ENCODE measurements around the gene HCN1. TPM values are rescaled to one million over a fixed set of nuclear protein-coding genes. Genes with fewer than 3 reads are reported as not detected.
"Not testable (repeated sequence)": the region's sequence is repeated elsewhere in the genome, so short reads cannot be mapped to it uniquely, and the experiment has no call there.

Gene HCN1
- total RNA-seq, 1 donor from 2014 or later: 0.56 TPM

DNA sequence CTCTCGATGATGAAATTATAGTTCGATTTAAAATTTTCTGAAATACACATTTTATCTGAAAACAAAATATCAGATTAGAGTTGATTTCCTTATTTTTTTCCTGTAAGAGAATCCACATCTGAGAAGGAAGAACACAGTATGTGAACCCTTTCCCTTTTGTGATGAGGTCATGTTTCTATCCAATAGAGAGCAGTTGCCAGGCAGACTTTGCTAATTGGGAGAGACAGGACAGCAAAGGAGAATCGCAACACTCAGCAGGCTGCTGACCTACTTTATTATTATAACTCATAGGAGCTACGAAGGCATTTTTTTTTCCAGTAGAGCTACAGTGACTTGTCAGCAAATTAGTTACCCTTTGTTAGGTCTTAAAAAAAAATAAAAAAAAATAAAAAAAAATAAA lies 242.1 kb downstream of the HCN1 start:
- Mint-ChIP-seq H3K27ac (ENCODE audit: unreplicated experiment) (no peak overlapping the region), H3K4me1 (ENCODE audit: low read depth, unreplicated experiment) (peaks cover 3% of the 10 kb centered on the region), H3K36me3 (ENCODE audit: unreplicated experiment) (no peaks in the 10 kb centered on the region), H3K27me3 (ENCODE audit: unreplicated experiment) (peaks cover 2% of the 10 kb centered on the region), H3K4me3 (ENCODE audit: unreplicated experiment) (no peak overlapping the region), H3K9me3 (ENCODE audit: unreplicated experiment) (no peaks in the 10 kb centered on the region)
- no peak for TF ChIP-seq CTCF (IDR thresholded peaks at IDR 0.05; ENCODE audit: partially characterized antibody, unreplicated experiment)
- no peak for DNase-seq

DNA sequence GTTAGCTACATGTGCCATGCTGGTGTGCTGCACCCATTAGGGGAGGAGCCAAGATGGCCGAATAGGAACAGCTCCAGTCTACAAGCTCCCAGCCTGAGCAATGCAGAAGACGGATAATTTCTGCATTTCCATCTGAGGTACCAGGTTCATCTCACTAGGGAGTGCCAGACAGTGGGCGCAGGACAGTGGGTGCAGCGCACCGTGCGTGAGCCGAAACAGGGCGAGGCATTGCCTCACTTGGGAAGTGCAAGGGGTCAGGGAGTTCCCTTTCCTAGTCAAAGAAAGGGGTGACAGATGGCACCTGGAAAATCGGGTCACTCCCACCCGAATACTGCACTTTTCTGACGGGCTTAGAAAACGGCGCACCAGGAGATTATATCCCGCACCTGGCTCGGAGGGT lies 251.3 kb downstream of the HCN1 start:
- not testable (repeated sequence) for H3K4me1 Mint-ChIP-seq (ENCODE audit: low read depth, unreplicated experiment); H3K9me3 Mint-ChIP-seq (ENCODE audit: unreplicated experiment); DNase-seq; H3K27me3 Mint-ChIP-seq (ENCODE audit: unreplicated experiment); H3K27ac Mint-ChIP-seq (ENCODE audit: unreplicated experiment); H3K36me3 Mint-ChIP-seq (ENCODE audit: unreplicated experiment); H3K4me3 Mint-ChIP-seq (ENCODE audit: unreplicated experiment)

DNA sequence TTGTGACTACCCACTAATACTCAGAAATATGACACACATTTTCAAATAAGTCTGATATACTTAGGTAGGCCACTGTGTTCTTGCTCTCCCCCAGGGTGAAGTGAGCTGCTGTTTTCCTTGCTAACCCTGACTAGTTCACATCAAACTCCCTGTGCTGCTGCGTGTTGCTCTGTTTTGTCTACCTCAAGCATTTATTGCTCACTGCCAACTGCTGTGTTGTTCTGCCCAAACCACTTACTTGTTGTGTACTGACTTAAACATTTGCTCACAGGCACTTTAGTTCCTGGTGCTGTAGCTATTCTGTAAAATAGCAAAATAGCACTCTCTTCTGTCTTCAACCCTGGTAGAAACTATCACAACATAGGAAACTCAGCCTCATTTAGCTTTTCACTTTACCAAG lies 255.7 kb downstream of the HCN1 start:
- no peaks in the 10 kb centered on the region for H3K27me3 Mint-ChIP-seq (ENCODE audit: unreplicated experiment)
- TF ChIP-seq CTCF (IDR thresholded peaks at IDR 0.05; ENCODE audit: partially characterized antibody, unreplicated experiment): no peak
- H3K4me1 Mint-ChIP-seq (ENCODE audit: low read depth, unreplicated experiment): no peaks in the 10 kb centered on the region
- no peak overlapping the region for H3K27ac Mint-ChIP-seq (ENCODE audit: unreplicated experiment)
- H3K9me3 Mint-ChIP-seq (ENCODE audit: unreplicated experiment): no peaks in the 10 kb centered on the region
- no peaks in the 10 kb centered on the region for H3K36me3 Mint-ChIP-seq (ENCODE audit: unreplicated experiment)
- no peak for DNase-seq
- H3K4me3 Mint-ChIP-seq (ENCODE audit: unreplicated experiment): no peak overlapping the region

- TF ChIP-seq CTCF (IDR thresholded peaks at IDR 0.05; ENCODE audit: partially characterized antibody, unreplicated experiment): no peak
- DNase-seq: no peak
- Mint-ChIP-seq H3K4me3 (ENCODE audit: unreplicated experiment) (no peak overlapping the region), H3K4me1 (ENCODE audit: low read depth, unreplicated experiment) (no peaks in the 10 kb centered on the region), H3K9me3 (ENCODE audit: unreplicated experiment) (no peaks in the 10 kb centered on the region), H3K27ac (ENCODE audit: unreplicated experiment) (no peak overlapping the region), H3K27me3 (ENCODE audit: unreplicated experiment) (no peaks in the 10 kb centered on the region), H3K36me3 (ENCODE audit: unreplicated experiment) (no peaks in the 10 kb centered on the region)
Observed at GRCh38 chr5:45437752-45438151, 258.4 kb downstream of the HCN1 start.

- Mint-ChIP-seq H3K4me3 (ENCODE audit: unreplicated experiment) (no peak overlapping the region), H3K9me3 (ENCODE audit: unreplicated experiment) (no peaks in the 10 kb centered on the region), H3K27me3 (ENCODE audit: unreplicated experiment) (no peaks in the 10 kb centered on the region), H3K27ac (ENCODE audit: unreplicated experiment) (no peak overlapping the region), H3K4me1 (ENCODE audit: low read depth, unreplicated experiment) (peaks cover 1% of the 10 kb centered on the region), H3K36me3 (ENCODE audit: unreplicated experiment) (no peaks in the 10 kb centered on the region)
- no peak for TF ChIP-seq CTCF (IDR thresholded peaks at IDR 0.05; ENCODE audit: partially characterized antibody, unreplicated experiment)
- DNase-seq: no peak
Observed at GRCh38 chr5:45417285-45417998, 278.7 kb downstream of the HCN1 start.
